ENCODE measurements around the gene ELK4.
A peak's percentile ranks its signal among the peaks of the same experiment; 100 is the strongest.

The ELK4 gene

GRCh38 chr1:205597691-205598314 lies 34.0 kb downstream of the ELK4 start:
- no peak overlapping the region for H3K4me3 ChIP-seq (ENCODE audit: low read depth, low read length)

- H3K4me3 ChIP-seq (ENCODE audit: low read depth, low read length): no peak overlapping the region
These were observed 34.9 kb downstream of the ELK4 start for GRCh38 chr1:205596876-205597275.

- no peak overlapping the region for H3K4me3 ChIP-seq (ENCODE audit: low read depth, low read length)
These were observed 36.0 kb downstream of the ELK4 start for GRCh38 chr1:205595861-205596260.

GRCh38 chr1:205595435-205595834 lies 36.4 kb downstream of the ELK4 start:
- H3K4me3 ChIP-seq (ENCODE audit: low read depth, low read length): no peak overlapping the region

GRCh38 chr1:205594846-205595245 lies 37.0 kb downstream of the ELK4 start:
- H3K4me3 ChIP-seq (ENCODE audit: low read depth, low read length): no peak overlapping the region

GRCh38 chr1:205593967-205594366 lies 37.8 kb downstream of the ELK4 start:
- no peak overlapping the region for H3K4me3 ChIP-seq (ENCODE audit: low read depth, low read length)

GRCh38 chr1:205593532-205593931 lies 38.3 kb downstream of the ELK4 start:
- H3K4me3 ChIP-seq (ENCODE audit: low read depth, low read length): no peak overlapping the region

GRCh38 chr1:205592443-205593003 lies 39.3 kb downstream of the ELK4 start:
- no peak overlapping the region for H3K4me3 ChIP-seq (ENCODE audit: low read depth, low read length)

GRCh38 chr1:205591522-205592351 lies 40.1 kb downstream of the ELK4 start:
- H3K4me3 ChIP-seq (ENCODE audit: low read depth, low read length): peak overlapping the region; percentile 27

GRCh38 chr1:205590777-205591513 lies 40.9 kb downstream of the ELK4 start:
- no peak overlapping the region for H3K4me3 ChIP-seq (ENCODE audit: low read depth, low read length)

- H3K4me3 ChIP-seq (ENCODE audit: low read depth, low read length): no peak overlapping the region
These were observed 41.4 kb downstream of the ELK4 start for GRCh38 chr1:205590457-205590768.

GRCh38 chr1:205589618-205590456 lies 42.0 kb downstream of the ELK4 start:
- no peak overlapping the region for H3K4me3 ChIP-seq (ENCODE audit: low read depth, low read length)

GRCh38 chr1:205589046-205589445 lies 42.8 kb downstream of the ELK4 start:
- H3K4me3 ChIP-seq (ENCODE audit: low read depth, low read length): no peak overlapping the region

- H3K4me3 ChIP-seq (ENCODE audit: low read depth, low read length): no peak overlapping the region
These were observed 43.2 kb downstream of the ELK4 start for GRCh38 chr1:205588636-205589035.

GRCh38 chr1:205587581-205587980 lies 44.2 kb downstream of the ELK4 start:
- no peak overlapping the region for H3K4me3 ChIP-seq (ENCODE audit: low read depth, low read length)

- H3K4me3 ChIP-seq (ENCODE audit: low read depth, low read length): no peak overlapping the region
These were observed 45.7 kb downstream of the ELK4 start for GRCh38 chr1:205585835-205586785.

GRCh38 chr1:205585169-205585834 lies 46.5 kb downstream of the ELK4 start:
- H3K4me3 ChIP-seq (ENCODE audit: low read depth, low read length): no peak overlapping the region

GRCh38 chr1:205584732-205585131 lies 47.1 kb downstream of the ELK4 start:
- H3K4me3 ChIP-seq (ENCODE audit: low read depth, low read length): no peak overlapping the region

Measured in iPS-11a (cell line).